WI38 (cell line): ENCODE results near the gene PJVK.

Experiments
- H3K4me3 ChIP-seq: 2 replicates; pipeline ENCODE4 v1.5.1; 2011; ENCODE audit warnings: low read depth, mild to moderate bottlenecking, control low read depth, low read length
- TF ChIP-seq, protein P1 (sequence below): IDR thresholded peaks from 2 replicates; pipeline ENCODE4 v1.5.1; 2012; ENCODE audit warnings: low read depth, mild to moderate bottlenecking, control low read depth, low read length

The PJVK gene

DNA sequence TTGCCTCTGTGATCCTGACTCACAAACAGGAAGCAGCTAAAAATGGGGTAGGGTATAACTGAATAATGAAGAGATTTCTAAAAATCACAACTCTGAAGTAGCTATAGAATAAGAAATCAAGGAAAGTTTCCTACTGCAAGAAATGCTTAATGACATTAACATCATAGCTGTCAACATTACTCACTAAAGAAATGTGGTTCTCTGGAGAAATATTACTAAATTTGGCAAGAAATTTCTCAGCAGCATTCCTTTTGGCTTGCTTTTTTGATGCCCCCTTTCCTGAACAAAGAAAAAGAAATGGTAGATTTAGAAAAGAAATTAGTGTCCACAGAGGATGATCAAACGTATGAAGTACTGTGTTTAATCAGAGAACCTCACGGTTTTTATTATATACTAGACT, 9.8 kb upstream of the PJVK start:
- TF ChIP-seq, protein P1, sequence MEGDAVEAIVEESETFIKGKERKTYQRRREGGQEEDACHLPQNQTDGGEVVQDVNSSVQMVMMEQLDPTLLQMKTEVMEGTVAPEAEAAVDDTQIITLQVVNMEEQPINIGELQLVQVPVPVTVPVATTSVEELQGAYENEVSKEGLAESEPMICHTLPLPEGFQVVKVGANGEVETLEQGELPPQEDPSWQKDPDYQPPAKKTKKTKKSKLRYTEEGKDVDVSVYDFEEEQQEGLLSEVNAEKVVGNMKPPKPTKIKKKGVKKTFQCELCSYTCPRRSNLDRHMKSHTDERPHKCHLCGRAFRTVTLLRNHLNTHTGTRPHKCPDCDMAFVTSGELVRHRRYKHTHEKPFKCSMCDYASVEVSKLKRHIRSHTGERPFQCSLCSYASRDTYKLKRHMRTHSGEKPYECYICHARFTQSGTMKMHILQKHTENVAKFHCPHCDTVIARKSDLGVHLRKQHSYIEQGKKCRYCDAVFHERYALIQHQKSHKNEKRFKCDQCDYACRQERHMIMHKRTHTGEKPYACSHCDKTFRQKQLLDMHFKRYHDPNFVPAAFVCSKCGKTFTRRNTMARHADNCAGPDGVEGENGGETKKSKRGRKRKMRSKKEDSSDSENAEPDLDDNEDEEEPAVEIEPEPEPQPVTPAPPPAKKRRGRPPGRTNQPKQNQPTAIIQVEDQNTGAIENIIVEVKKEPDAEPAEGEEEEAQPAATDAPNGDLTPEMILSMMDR = no peak
- no peak overlapping the region for H3K4me3 ChIP-seq

DNA sequence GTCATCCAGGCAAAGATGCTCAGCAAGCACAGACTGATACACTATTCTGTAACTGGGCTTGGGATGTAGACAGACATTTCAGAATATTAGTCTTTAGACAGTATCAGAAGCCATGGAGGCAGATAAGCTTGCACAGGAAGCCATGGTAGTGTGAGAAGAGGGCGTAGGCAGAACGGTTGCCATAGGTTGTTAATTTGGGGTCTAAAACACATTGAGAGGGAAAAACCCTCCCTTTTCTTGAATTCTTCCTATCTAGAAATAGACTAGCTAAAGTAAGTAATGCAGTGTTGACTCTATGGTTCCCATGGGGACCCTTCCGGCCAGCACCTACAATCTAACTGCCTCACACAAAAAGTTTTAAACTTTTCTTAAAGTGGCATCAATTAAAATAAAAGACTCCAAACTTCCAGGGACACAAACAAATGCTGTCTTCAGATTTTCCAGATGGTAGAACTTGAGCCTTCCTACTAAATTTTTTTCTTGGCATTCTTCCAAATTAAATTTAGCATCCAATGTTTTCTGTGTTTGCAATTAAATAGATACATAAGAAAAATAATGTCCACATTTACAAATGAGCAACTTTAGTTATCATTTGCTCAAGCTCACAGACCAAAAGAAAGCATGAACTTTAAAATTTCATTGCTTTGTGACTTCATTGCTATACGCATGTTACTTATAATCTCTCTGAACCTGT, 2.1 kb upstream of the PJVK start:
- TF ChIP-seq, protein P1 = no peak
- H3K4me3 ChIP-seq = no peak overlapping the region

DNA sequence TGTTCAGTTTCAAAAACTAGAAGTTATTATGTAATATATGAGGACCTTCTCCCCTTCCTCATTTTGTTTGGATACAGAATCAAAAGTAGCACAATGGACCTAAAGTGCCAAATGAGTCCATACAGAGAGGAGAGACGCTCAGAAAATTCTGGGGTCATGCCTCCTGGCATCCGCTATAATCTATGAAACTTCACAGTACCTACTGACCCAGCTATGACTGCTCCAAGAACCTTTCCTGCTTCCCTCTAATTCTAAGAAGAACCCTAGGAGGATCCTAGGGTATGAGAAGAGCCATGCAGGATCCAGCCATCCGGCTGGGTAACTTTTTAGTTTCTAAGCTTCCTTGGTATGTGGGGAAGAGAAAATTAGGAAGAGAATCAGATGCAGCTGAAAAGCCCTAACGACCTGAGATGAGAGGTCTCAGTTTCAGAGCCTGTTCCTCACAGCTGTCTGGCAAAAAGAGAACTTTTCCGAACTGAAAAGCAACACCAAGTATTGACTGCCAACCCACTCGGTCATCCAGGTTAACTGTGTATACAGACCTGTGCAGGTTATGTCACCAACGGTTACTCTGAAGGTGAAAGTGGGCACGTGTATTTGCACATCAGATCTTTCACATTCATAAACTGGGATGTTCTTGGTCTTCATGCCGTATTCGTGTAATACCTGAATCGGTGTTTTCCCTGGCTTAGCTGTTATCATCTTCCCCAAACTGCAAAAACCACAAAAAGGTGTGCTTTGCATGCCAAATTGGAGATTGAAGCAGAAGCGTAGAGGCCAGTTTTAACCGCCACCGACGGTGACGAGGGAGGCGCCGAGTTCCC, 1.3 kb upstream of the PJVK start:
- TF ChIP-seq, protein P1 = no peak
- peak overlapping the region; percentile 83 for H3K4me3 ChIP-seq

DNA sequence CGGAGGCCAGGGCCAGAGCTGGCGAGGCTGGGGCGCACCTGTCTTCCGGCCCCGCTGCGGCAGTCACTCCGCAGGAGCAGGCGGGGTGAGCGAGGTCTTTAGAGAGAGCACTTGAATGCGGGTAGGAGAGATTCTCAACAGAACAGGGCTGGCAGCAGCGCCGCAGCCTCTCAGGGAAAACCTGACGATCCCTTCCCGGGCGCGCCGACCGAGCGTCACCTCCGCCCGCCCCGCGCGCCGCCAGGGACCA, 729 bp upstream of the PJVK start:
- peak overlapping the region; percentile 83 for H3K4me3 ChIP-seq
- TF ChIP-seq, protein P1 = no peak

DNA sequence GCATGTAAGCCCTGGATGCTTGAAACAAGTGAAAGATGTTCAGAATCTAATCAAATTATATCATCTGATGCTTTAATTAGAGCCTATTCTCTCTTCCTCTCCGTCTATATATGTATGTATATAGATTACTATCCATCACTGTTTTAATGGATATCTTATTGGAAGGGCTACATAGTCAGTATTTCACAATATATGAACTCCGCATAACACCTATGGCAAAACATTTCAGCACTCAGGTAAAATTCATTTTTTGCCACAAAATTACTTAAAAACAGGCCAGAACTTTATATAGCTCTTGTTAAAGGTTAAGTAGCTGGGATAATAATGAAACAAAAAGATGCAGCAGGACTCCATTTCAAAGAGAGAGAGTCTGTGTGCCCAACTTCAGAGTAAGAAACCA, 1.2 kb downstream of the PJVK start:
- H3K4me3 ChIP-seq = no peak overlapping the region
- TF ChIP-seq, protein P1 = no peak

DNA sequence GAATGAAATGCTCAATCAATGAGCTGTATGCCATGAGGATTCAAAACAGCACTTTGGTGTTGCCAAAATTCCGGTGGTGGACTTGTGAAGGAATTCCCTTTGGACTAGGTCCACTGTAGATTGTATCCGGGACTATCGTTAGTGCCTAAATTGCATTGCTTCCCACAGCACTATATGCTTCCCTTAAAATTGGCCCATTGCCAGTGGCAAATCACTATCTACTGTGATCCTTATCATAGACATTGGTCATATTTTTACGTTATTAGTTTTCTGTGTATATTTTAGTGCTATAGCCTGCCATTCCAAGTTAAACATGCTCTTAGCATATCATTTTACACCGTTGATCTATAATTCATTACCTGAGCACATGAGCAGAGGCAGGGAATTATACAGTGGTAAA, 1.7 kb downstream of the PJVK start:
- TF ChIP-seq, protein P1 = no peak
- H3K4me3 ChIP-seq = no peak overlapping the region

DNA sequence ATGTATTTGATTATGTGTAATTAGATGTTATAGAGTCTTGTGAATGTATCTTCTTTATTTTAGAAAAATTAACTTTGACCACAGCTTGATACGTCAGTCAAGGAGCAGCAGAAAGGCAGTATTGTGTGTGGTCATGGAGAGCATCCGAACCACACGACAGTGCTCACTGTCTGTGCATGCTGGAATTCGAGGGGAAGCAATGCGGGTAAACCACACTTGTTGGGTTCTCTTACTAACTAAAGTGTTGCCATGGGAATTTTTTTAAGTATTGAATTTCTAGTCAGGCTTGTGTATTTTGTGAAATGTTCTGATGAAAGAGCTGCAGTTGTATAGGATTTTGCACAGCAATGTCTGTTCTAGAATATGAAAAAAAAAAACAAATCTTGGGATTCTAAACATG, 4.8 kb downstream of the PJVK start:
- TF ChIP-seq, protein P1 = no peak
- no peak overlapping the region for H3K4me3 ChIP-seq
